Kidney (tissue), 14 donors: ENCODE results near the gene ZNF324B. TPM values are rescaled to one million over a fixed set of nuclear protein-coding genes. Genes with fewer than 3 reads are reported as not detected.

Source experiments
- DNase-seq, 5 donors: peaks; one replicate each; pipeline ENCODE4 v3.0.0-alpha.2; 2013 to 2020
- FAIRE-seq: peaks from 2 replicates; lab custom pipeline; 2012; peaks lifted over from hg19 to GRCh38; lab: Jason Lieb, UNC
- H3K27ac ChIP-seq, 2 donors: one replicate each; pipeline ENCODE4 v1.7.0; 2013; ENCODE audit warnings: low read depth in 2 of 2, low read length in 2 of 2, inconsistent platforms in 1 of 2
- H3K27me3 ChIP-seq: one replicate; pipeline ENCODE4 v1.7.1; 2013; ENCODE audit warnings: low read length, inconsistent platforms; ENCODE audit not compliant: control insufficient read depth, insufficient read depth
- H3K36me3 ChIP-seq, 3 donors: one replicate each; pipeline versions ENCODE4 v1.7.0 to v1.7.1; 2013; ENCODE audit warnings: low read length in 3 of 3, control low read depth in 1 of 3, inconsistent platforms in 1 of 3; ENCODE audit not compliant: insufficient read depth in 3 of 3, control insufficient read depth in 2 of 3
- H3K4me1 ChIP-seq, 3 donors: one replicate each; pipeline versions ENCODE4 v1.7.0 to v1.7.1; 2013; ENCODE audit warnings: low read length in 3 of 3, inconsistent platforms in 1 of 3, low read depth in 1 of 3; ENCODE audit not compliant: control insufficient read depth in 2 of 3, insufficient read depth in 2 of 3
- H3K4me3 ChIP-seq, 3 donors: one replicate each; pipeline versions ENCODE4 v1.7.0 to v1.8.1; 2013; ENCODE audit warnings: low read length in 3 of 3, control low read depth in 1 of 3, inconsistent platforms in 1 of 3
- H3K9ac ChIP-seq, 3 donors: one replicate each; pipeline versions ENCODE4 v1.7.0 to v1.7.1; 2013; ENCODE audit warnings: low read length in 3 of 3, control low read depth in 1 of 3, inconsistent platforms in 1 of 3
- H3K9me3 ChIP-seq, 3 donors: one replicate each; pipeline versions ENCODE4 v1.7.0 to v1.7.1; 2013; ENCODE audit warnings: low read length in 3 of 3, control low read depth in 1 of 3, inconsistent platforms in 1 of 3; ENCODE audit not compliant: control insufficient read depth in 2 of 3, insufficient read depth in 1 of 3
- intact Hi-C: fragments of 100-400 bp; cut with DNase I; formaldehyde crosslinking; loops from one replicate; pipeline ENCODE4 v1.11.1; 2022
- polyA plus RNA-seq: library from polyadenylated mRNA; stranded (reverse); fragments of 350-450 nt; fragmentation: Illumina TruSeq; extraction: RNeasy Lipid Tissue Mini Kit (QIAGEN cat#74804); gene quantifications from one replicate; pipeline ENCODE4 v1.2.3, GENCODE V29; 2014; ENCODE audit warnings: low read depth, low replicate concordance; ENCODE audit not compliant: insufficient read depth
- total RNA-seq: library from RNA; stranded (reverse); fragmentation: NEBNext Ultra II Directional; extraction: Animal tissue kit (Norgen Biotek cat#: 25700); gene quantifications from one replicate; pipeline ENCODE4 v1.2.1, GENCODE V29; 2021
- TF ChIP-seq, protein P1 (sequence below): IDR thresholded peaks from 3 replicates; pipeline ENCODE4 v1.5.1; 2012; ENCODE audit warnings: mild to moderate bottlenecking, moderate library complexity, borderline replicate concordance; ENCODE audit not compliant: insufficient read depth; ENCODE audit errors: extremely low read depth
- donor health status: control.
- donor health status: control.
- donor health status: control.
- donor health status: control.
- donor health status: control.
- donor health status: DM: yes; HTN: yes; CAD: no.
- donor health status: Normal renal cell carcinoma (clear cell type).

ZNF324B gene
- total and polyA plus RNA-seq, 2 donors from 2014 or later, result 3.4 to 9.9 TPM

- H3K36me3 ChIP-seq, result peaks cover 0 to 5% (median 0%) of the 10 kb centered on the region in 3 donors
- intact Hi-C loops, result no loop called here
- H3K9me3 ChIP-seq, result no peaks in the 10 kb centered on the region
- H3K9ac ChIP-seq, result no peak overlapping the region
- no peak overlapping the region for H3K4me3 ChIP-seq
- TF ChIP-seq, protein P1, sequence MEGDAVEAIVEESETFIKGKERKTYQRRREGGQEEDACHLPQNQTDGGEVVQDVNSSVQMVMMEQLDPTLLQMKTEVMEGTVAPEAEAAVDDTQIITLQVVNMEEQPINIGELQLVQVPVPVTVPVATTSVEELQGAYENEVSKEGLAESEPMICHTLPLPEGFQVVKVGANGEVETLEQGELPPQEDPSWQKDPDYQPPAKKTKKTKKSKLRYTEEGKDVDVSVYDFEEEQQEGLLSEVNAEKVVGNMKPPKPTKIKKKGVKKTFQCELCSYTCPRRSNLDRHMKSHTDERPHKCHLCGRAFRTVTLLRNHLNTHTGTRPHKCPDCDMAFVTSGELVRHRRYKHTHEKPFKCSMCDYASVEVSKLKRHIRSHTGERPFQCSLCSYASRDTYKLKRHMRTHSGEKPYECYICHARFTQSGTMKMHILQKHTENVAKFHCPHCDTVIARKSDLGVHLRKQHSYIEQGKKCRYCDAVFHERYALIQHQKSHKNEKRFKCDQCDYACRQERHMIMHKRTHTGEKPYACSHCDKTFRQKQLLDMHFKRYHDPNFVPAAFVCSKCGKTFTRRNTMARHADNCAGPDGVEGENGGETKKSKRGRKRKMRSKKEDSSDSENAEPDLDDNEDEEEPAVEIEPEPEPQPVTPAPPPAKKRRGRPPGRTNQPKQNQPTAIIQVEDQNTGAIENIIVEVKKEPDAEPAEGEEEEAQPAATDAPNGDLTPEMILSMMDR, result no peak
- no peaks in the 10 kb centered on the region for H3K27me3 ChIP-seq
- H3K4me1 ChIP-seq, result peaks cover 0 to under 1% (median 0%) of the 10 kb centered on the region in 3 donors
- FAIRE-seq (no peak), DNase-seq (no peak)
- H3K27ac ChIP-seq, result no peak overlapping the region
Measured at GRCh38 chr19:58456111-58456510, 4.7 kb downstream of the ZNF324B start.

GRCh38 chr19:58460039-58460438 lies 8.6 kb downstream of the ZNF324B start:
- FAIRE-seq (no peak), DNase-seq (no peak)
- H3K36me3 ChIP-seq, result peaks cover 0 to 2% (median 0%) of the 10 kb centered on the region in 3 donors
- intact Hi-C loops, result no loop called here
- TF ChIP-seq, protein P1, result no peak
- no peak overlapping the region for H3K4me3 ChIP-seq
- H3K27ac ChIP-seq, result no peak overlapping the region
- H3K4me1 ChIP-seq, result no peaks in the 10 kb centered on the region
- H3K27me3 ChIP-seq, result no peaks in the 10 kb centered on the region
- H3K9me3 ChIP-seq, result no peaks in the 10 kb centered on the region
- no peak overlapping the region for H3K9ac ChIP-seq

GRCh38 chr19:58466089-58466759 lies 14.8 kb downstream of the ZNF324B start:
- no peaks in the 10 kb centered on the region for H3K27me3 ChIP-seq
- FAIRE-seq (no peak), DNase-seq (no peak)
- peaks cover 0 to 9% (median 0%) of the 10 kb centered on the region in 3 donors for H3K4me1 ChIP-seq
- no peaks in the 10 kb centered on the region for H3K9me3 ChIP-seq
- intact Hi-C loops, result no loop called here
- peak overlapping the region in 2 of 3 donors; percentile 40 to 61 for H3K9ac ChIP-seq
- H3K36me3 ChIP-seq, result peaks cover 0 to 7% (median 0%) of the 10 kb centered on the region in 3 donors
- TF ChIP-seq, protein P1, result no peak
- no peak overlapping the region for H3K27ac ChIP-seq
- H3K4me3 ChIP-seq, result peak overlapping the region; percentile 50 to 84 (median 63)
